GM21367 (cell line): ENCODE results near the gene CCDC154.
"Not testable (repeated sequence)": the region's sequence is repeated elsewhere in the genome, so short reads cannot be mapped to it uniquely, and the experiment has no call there.

Source experiments
- ATAC-seq: cut with Tn5 transposase; IDR thresholded peaks from one replicate; pipeline ENCODE4 v1.9.1; 2021; ENCODE audit not compliant: unreplicated experiment

The CCDC154 gene, protein sequence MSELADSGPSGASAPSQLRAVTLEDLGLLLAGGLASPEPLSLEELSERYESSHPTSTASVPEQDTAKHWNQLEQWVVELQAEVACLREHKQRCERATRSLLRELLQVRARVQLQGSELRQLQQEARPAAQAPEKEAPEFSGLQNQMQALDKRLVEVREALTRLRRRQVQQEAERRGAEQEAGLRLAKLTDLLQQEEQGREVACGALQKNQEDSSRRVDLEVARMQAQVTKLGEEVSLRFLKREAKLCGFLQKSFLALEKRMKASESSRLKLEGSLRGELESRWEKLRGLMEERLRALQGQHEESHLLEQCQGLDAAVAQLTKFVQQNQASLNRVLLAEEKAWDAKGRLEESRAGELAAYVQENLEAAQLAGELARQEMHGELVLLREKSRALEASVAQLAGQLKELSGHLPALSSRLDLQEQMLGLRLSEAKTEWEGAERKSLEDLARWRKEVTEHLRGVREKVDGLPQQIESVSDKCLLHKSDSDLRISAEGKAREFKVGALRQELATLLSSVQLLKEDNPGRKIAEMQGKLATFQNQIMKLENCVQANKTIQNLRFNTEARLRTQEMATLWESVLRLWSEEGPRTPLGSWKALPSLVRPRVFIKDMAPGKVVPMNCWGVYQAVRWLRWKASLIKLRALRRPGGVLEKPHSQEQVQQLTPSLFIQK

DNA sequence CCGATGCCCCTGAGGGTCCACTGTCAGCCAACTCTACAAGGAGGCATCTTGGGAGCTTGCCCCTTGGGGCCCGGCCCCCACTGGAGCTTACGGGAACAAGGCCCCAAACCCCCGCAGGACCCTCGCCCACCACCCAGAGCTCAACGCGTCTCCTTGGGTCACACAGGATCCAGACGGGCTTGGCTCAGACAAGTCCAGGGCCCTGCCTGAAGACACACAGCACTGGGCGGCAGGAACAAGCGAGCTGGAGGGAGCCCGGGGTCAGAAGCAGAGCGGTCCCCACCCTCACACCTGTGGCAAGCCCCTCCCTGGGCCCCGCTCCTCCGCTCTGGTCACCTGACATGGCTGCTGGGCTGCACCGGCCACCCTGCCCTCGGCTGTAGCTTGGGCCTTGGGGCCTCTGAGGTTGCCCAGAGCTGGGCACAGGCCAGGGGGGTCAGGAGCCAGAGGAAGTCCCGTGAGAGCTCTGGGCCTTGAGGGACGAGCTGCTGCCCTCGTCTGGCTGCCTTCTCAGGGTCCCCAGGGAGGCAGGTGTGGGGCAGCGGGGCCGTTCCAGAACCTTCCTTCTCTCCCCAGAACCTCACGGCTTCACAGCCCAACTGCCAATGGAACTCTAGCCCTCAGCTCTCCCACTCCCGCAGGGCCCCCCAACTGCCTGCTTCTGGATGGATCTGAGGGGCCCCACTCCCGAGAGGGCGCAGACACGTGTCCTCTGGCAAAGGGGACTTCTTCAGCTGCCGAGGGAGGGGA is at the start of gene CCDC154:
Gene CCDC154, minus strand, starts transcription at position 577 of the 750 bp plus-strand sequence. Its CDS starts 234 bp downstream, at position 343.
- no peak for ATAC-seq

DNA sequence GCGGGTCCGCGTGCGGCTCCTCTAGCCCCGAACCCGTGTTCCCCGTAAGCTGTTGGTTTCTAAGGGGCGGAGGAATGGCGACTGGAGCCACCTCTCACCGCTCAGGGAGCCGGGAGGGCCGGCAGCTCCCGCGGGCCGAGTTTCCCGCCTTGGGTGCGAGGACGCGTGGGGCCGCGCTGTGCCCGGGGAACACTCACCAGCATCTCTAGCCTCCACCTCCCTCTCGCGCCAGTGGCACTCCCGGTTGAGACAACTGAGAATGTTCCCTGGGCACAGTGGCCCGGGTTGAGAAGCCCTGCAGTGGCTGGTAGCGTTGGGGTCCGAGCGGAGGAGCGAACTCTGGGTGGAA is 49.4 kb upstream of the CCDC154 start:
- no peak for ATAC-seq

DNA sequence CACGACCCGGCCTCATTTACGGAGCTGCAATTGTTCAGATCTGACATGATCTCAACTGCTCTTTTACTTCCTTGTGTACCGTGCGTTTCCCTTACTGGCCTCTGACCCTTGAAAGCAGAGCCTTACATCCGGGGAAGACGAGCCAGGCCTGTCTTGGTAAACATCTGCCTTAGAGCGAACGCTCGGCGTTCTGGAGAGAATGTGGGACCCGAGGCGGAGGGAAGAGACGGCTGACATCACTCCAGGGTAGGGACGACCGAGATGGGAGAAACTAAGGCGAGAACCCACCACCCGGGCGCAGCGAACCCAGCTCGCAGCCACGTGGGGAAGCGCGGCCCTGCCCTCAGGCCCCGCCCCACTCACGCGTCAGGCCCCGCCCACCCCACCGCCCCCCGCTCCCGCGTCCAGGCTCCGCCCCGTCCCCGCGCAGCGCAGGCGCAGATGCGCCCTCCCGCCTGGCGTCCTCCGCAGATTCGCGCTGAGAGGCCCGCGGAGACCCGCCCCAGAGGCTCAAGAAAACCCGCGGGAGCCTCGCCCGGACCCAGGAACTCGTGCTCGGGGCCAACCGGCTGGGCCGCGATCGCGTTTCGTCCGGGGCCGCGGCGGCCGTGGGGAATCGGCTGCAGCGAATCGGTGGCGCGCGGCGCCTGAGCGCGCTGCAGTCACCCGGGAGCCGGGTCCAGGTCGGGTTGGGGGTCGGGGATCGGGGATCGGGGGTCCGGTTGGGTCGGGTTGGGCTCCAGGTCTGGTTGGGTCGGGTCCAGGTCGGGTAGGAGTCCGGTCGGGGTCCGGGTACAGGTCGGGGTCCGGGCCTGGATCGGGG is 48.8 kb upstream of the CCDC154 start, which contains the start of gene TELO2:
Gene TELO2, plus strand, starts transcription at position 438 of the 823 bp plus-strand sequence. CDS start 922 bp downstream, outside the sequence.
- peak; percentile 48 for ATAC-seq

DNA sequence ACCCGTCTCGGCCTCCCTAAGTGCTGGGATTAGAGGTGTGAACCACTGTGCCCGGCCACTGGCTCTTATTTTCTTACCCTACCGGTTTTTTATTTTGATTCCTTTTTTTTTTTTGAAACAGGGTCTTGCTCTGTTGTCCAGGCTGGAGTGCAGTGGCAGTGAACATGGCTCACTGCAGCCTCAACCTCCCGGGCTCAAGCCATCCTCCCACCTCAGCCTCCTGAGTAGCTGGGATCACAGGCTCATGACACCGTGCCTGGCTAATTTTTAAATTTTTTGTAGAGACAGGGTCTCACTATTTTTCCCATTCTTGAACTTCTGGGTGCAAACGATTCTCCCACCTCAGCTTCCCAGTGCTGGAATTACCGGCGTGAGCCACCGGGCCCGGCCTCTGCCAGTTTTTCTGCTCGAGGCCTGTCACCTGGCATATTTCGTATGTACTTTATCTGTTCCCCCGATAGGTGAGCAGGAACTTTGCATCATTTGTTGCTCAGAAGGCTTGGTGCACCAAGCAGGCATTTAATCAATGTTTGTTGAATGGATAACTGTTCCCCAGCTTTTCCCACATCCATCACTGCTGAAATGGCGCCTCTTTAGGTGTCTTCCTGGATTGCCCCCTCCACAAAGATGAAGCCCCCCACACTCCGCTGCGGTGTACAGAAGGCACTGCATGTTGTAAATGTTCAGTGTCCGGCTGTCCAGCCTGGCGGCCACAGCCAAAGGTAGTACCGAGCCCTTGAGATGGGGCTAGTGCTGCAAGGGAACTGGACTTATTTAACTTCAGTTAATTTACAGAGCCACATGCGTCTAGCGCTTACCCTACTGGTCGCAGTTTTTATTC is 47.9 kb upstream of the CCDC154 start:
- ATAC-seq = no peak

DNA sequence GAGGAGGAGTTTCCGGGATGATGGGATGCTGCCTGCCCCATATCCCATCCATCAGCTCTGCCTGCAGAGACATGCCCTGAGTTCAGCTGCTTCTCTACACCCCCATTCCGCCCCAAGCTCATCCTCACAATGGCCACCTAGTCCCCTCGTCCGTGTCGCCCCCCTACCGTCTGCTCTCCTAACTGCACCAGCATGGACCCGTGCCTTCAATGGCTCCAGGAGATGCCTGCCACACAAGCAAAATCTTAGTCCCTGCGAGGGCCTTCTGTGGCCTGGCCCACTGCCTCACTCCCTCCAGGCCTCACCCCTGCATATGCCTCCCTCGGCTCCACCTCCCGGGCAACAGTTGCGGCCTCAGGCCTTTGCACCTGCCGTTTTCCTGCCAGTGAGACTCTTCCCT is 47.0 kb upstream of the CCDC154 start:
- no peak for ATAC-seq

DNA sequence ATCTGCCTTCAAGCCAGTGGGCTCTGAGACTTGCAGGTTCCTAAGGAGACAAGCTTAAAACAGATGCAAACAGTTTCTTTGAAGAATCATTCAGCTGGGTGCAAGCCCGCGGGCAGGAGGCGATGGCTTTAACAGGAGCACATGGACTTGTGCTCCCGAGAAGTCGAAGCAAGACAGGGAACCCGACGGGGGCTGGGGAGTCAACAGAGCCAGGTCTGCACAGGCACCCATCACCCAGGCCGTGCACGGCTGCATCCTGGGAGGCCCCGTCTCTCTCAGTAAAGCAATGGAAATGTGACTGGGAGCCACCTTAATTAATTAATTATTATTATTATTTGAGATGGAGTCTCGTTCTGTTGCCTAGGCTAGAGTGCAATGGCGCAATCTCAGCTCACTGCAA is 44.7 kb upstream of the CCDC154 start:
- ATAC-seq = no peak

DNA sequence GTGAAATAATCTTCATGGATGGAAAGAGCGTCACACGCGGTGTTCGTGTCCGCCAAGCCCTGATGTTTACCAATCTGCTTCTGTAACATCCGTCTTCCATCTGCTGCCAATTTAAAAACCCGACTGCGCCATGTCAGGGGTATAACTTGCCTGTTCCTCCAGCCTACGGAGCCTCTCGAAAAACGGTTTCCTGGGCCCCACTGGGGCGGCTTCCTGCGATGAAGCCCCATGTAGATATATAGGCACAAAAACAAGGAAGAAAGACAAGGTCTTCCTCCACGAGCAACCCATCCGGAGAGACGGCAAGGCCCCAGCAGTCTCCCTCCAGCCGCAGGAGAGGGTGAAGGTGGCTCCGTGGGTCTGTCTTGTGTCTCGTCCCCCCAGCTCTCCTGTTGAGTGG is 44.3 kb upstream of the CCDC154 start, which contains the start of gene PTX4:
Gene PTX4, minus strand, starts transcription at position 326 of the 400 bp plus-strand sequence. Its CDS starts 35 bp downstream, at position 291.
- no peak for ATAC-seq

DNA sequence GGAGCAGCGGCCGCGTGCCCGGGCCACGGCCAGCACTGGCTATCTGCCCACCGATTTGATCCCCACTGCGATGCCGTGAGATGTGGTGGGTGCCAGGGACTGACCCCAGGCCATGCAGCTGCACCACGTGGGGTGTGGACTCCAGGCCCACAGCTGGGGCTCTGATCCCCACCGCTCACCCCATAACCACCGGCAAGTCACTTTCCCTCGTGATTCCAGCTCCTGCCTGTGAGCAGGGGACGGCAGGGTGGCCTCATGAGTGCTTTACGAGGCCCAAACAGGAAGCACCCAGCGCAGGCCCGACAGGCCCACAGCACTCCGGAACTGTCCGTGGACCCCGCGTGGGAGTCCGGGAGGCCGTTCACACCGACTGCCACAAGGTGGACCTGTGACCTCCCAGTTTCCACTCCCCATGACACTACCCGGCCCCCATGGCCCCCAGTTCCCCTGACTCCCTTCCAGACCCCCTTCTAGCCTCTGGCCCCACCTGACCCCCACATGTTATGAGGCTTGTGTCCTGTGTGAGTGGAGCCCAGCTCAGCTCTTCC is 43.8 kb upstream of the CCDC154 start:
- no peak for ATAC-seq

DNA sequence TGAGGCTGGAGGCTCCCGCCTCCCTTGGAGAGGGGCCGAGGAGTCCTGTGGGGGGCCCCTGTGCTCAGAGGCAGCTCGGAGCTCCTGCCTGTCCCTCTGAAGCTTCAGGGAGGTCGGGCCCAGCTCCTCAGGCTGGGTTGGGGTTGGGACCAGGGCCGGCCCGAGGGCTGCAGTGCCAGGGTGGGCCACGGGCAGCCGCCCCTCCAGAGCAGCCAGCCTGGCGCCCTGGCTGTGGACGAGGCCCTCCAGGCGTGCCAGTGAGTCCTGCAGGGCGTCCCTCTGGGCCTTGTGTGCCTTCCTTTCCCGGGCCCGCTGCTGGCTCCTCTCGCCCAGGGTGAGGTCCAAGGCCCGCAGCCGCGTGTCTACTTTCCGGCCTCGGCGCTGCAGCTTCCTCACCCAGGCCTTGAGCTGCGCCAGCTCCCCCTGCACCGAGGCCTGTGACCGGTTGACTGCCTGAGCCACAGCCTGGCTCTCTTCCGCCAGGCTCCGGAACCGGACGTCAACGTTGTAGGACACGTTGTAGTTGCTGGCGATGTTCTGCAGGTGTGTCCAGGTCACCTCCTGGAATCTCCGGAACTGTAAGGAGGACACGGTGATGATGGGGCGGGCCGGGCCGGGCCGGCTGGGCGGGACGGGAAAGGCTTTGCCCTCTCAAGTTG is 43.2 kb upstream of the CCDC154 start:
- ATAC-seq = no peak

DNA sequence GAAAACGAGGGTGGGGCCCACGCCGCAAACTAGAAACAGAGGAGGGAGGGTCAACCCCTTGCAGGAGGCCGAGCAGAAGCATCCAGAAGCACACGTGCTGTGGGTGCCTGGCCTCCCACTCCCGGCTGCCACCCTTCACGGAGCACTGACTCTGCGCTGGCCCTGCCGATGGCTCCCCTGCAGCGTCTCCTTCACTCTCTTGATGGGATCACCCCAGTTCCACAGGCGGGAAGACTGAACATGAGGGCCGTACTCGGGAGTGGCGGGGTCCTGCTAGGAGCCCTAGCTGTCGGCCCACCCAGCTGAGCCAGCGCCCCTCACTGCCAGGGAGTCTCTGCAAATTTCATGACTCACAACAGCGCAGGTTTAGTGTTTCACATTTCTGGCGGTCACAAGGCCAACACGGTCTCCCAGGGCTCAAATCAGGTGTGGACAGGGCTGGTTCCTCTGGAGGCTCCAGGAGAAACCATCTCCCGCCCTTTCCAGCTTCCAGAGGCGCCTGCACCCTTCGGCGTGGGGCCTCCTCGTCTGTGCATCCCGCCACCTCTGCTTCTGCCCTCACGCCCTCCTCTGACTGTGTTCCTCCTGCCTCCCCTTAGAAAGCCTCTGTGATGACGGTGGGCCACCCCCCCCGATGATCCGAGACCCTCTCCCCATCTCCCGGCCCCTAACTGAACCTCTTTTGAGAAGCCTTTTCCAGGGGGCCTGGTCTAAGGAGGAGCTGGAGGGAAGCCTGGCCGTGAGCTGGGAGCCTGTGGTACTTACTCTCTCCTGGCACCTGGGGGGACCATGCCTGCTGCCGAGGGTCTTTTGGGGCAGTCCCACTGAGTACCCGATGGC is 42.4 kb upstream of the CCDC154 start:
- ATAC-seq = no peak

DNA sequence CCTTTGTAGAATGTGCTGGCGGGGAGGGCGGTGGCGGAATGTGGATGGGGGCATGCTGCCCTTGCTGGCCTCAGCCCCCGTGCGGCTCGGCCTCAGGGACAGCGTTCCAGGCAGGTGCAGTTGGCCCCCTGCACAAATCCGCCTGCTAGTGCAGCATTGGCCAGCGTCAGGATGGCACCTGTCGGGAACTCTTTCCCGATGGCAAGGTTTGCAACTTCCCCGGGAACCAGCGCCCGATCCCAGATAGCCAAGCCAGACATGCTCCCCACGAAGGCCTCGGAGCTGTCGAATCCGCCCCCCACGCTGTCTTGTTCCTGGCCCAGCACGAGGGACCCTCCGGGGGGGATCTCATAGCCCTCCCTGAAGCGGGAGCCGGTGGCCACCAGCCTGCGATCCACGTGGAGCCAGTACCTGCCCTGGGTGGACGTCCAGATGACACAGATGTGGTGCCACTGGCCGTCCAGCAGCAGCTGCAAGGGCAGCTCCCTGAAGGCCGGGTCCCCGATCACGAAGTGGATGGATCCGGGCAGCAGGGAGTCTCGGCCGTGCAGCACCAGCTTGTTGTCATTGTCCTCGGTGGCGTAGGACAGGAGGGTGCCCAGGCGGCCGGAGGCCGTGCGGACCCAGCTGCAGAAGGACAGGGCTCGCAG is 41.6 kb upstream of the CCDC154 start:
- no peak for ATAC-seq

DNA sequence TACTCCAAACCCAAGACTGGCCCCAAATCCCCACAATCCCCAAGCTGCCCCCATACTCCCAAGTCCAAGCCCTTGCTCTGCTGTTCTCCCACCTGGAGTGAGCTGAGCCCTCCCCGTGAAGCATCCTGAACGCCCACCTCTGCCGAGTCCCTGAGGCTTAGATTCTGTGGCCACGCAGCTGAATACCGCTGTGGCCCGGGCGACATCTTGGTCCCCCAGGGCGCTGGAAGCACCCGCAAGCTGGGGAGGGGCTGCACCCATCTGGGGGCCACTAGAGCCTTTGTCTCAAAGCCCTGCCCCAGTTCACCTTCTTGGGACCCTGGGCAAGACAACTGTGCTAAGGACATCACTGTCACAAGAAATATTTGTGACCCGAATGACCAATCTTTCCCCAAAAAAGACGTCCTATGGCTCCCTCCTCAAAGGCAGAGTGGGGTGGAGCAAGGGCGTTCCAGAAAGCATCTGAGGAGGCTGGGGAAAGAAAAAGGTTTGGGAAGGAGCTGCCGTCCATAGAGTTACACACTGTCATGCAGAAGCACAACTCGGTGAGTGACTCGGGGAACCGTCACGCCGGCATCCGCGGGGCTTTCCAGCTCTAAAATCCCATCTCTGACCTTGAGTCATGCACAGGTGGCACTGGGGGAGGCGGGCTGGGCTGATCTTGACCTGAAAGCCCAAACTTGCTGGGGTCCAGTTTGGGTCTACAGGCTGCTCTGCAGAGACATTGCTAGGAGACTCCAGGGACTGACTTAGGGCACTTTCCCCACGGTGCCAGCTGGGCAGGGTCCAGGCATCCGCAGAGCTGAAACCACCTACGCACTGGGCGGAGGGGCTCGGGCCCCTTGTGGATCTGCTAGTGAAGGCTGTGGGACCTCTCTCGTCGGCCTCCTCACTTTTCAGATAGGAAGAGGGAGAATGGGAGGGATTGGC is 37.8 kb upstream of the CCDC154 start:
- no peak for ATAC-seq

DNA sequence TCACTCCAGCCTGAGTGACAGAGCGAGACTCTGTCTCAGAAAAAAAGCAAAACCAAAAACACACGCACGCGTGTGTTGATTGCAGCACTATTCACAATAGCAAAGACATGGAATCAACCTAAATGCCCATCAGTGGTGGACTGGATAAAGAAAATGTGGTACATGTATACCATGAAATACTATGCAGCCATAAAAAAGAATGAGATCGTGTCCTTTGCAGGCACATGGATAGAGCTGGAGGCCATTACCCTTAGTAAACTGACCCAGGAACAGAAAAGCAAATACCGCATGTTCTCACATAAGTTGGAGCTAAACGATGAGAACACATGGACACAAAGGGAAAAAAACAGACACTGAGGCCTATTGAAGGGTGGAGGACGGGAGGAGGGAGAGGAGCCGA is 34.6 kb upstream of the CCDC154 start:
- not testable (repeated sequence) for ATAC-seq

DNA sequence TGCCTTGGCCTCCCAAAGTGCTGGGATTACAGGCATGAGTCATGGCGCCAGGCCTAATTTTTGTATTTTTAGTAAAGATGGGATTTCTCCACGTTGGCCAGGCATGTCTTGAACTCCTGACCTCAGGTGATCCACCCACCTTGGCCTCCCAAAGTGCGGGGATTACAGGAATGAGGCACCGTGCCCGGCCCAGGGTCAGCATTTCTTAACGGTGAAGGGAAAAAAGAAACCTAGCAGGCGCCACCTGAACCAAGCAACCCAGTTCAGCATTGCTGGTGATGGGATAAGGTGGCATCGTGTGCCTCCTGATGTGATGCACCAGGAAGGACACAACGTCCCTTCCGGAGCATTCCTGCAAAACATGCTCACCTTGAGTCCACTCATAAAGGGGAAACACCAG is 32.7 kb upstream of the CCDC154 start:
- ATAC-seq = no peak

DNA sequence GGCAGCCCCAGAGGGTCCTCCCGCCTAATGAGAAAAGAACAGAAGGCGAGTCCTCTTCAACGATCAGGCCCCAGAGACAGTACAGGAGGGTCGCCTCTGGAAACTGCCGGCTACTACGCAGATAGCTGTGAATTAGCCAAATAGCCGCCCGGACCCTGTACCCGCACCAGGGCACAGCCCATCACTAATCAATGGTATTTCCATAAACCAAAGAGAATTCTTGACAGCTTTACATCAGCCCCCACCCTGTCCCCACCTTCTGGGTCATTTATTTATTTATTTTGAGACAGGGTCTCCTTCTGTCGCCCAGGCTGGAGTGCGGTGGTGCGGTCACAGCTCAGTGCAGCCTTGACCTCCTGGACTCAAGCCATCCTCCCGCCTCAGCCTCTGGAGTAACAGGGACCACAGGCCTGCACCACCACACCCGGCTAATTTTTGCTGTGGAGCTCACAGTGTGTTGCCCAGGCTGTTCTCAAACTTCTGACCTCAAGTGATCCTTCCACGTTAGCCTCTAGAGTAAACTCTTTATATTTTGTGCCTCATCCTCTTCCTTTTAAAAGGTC is 31.3 kb upstream of the CCDC154 start:
- ATAC-seq = no peak
